Loucy (cell line): Measurements from ENCODE around the gene NXPH1.

Source experiments
- H2AFZ ChIP-seq: fragments of 200-600 bp; sonication (generic); 2 replicates; pipeline ENCODE4 v1.6.0; 2016; ENCODE audit warnings: antibody characterized with exemption, mild to moderate bottlenecking, low read length, moderate library complexity
- H3F3A ChIP-seq: fragments of 200-600 bp; 2 replicates; pipeline ENCODE4 v1.6.0; 2016; ENCODE audit warnings: antibody characterized with exemption, low read depth, mild to moderate bottlenecking
- H3K27me3 ChIP-seq: fragments of 200-600 bp; sonication (generic); 2 replicates; pipeline ENCODE4 v1.6.1; 2014; ENCODE audit warnings: low read length, mild to moderate bottlenecking; ENCODE audit not compliant: insufficient read depth, poor library complexity, severe bottlenecking
- H3K36me3 ChIP-seq: fragments of 200-600 bp; sonication (generic); 2 replicates; pipeline ENCODE4 v1.6.1; 2016; ENCODE audit warnings: low read length; ENCODE audit not compliant: insufficient read depth
- H3K4me1 ChIP-seq: fragments of 200-600 bp; sonication (generic); 2 replicates; pipeline ENCODE4 v1.5.1; 2014; ENCODE audit warnings: low read length, mild to moderate bottlenecking; ENCODE audit not compliant: insufficient read depth, poor library complexity, severe bottlenecking
- H3K4me2 ChIP-seq: fragments of 200-600 bp; sonication (generic); 2 replicates; pipeline ENCODE4 v1.6.0; 2014; ENCODE audit warnings: antibody characterized with exemption, low read length, low read depth, mild to moderate bottlenecking; ENCODE audit not compliant: poor library complexity, severe bottlenecking
- H3K4me3 ChIP-seq: fragments of 200-600 bp; sonication (generic); 2 replicates; pipeline ENCODE4 v1.5.1; 2014; ENCODE audit warnings: low read length, mild to moderate bottlenecking, mixed read lengths; ENCODE audit not compliant: poor library complexity, severe bottlenecking
- H3K79me2 ChIP-seq: fragments of 200-600 bp; sonication (generic); 2 replicates; pipeline ENCODE4 v1.6.1; 2014; ENCODE audit warnings: low read length; ENCODE audit not compliant: insufficient read depth
- H3K9ac ChIP-seq: fragments of 200-600 bp; sonication (generic); 2 replicates; pipeline ENCODE4 v1.6.0; 2014; ENCODE audit warnings: mild to moderate bottlenecking, low read depth, low read length, moderate library complexity; ENCODE audit not compliant: poor library complexity, severe bottlenecking
- H3K9me2 ChIP-seq: fragments of 200-600 bp; sonication (generic); replicated peaks from 2 replicates; pipeline ENCODE4 v1.6.1; 2016; ENCODE audit warnings: low read depth, low read length, mixed read lengths
- H3K9me3 ChIP-seq: fragments of 200-600 bp; sonication (generic); 2 replicates; pipeline ENCODE4 v1.6.1; 2014; ENCODE audit warnings: mild to moderate bottlenecking, antibody characterized with exemption, low read length, low read depth; ENCODE audit not compliant: insufficient read depth
- H4K20me1 ChIP-seq: fragments of 200-600 bp; sonication (generic); 2 replicates; pipeline ENCODE4 v1.6.0; 2014; ENCODE audit warnings: antibody characterized with exemption, low read length, mild to moderate bottlenecking; ENCODE audit not compliant: insufficient read depth, poor library complexity, severe bottlenecking
- EZH2phosphoT487 ChIP-seq: fragments of 200-600 bp; IDR thresholded peaks from 2 replicates; pipeline ENCODE4 v1.6.1; 2018; ENCODE audit warnings: antibody characterized with exemption, mild to moderate bottlenecking, moderate library complexity, borderline replicate concordance
- TF ChIP-seq, protein P1 (sequence below): fragments of 200-600 bp; sonication (generic); conservative IDR thresholded peaks from 2 replicates; pipeline ENCODE4 v1.5.1; 2014; ENCODE audit warnings: mild to moderate bottlenecking, antibody characterized with exemption, low read length

Gene NXPH1

DNA sequence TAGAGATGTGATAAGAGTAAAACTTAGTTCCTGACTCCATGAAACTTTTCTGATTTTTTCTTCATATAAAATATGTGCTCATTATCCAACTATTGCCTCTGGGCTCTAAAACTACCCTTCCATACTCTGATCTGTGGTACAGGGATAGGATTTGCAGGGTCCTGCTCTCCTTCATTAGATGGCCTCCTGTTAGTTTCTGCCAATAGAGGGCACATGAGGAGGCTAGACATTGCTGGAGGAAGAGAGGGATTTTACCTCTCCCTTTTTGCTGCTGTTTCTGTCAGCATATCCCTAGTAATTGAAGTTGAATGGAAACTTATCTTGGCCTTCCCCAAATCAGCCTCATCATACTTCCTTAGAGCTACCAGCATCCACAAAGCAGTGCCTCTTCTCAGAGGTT lies 269.4 kb downstream of the NXPH1 start:
- no peaks in the 10 kb centered on the region for H3K36me3 ChIP-seq
- no peaks in the 10 kb centered on the region for H3K79me2 ChIP-seq
- H2AFZ ChIP-seq: no peak overlapping the region
- TF ChIP-seq, protein P1, sequence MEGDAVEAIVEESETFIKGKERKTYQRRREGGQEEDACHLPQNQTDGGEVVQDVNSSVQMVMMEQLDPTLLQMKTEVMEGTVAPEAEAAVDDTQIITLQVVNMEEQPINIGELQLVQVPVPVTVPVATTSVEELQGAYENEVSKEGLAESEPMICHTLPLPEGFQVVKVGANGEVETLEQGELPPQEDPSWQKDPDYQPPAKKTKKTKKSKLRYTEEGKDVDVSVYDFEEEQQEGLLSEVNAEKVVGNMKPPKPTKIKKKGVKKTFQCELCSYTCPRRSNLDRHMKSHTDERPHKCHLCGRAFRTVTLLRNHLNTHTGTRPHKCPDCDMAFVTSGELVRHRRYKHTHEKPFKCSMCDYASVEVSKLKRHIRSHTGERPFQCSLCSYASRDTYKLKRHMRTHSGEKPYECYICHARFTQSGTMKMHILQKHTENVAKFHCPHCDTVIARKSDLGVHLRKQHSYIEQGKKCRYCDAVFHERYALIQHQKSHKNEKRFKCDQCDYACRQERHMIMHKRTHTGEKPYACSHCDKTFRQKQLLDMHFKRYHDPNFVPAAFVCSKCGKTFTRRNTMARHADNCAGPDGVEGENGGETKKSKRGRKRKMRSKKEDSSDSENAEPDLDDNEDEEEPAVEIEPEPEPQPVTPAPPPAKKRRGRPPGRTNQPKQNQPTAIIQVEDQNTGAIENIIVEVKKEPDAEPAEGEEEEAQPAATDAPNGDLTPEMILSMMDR: peak; percentile 35
- TF ChIP-seq EZH2phosphoT487: no peak
- no peak overlapping the region for H3K4me2 ChIP-seq
- no peaks in the 10 kb centered on the region for H3K4me1 ChIP-seq
- H4K20me1 ChIP-seq: no peaks in the 10 kb centered on the region
- no peaks in the 10 kb centered on the region for H3K27me3 ChIP-seq
- no peaks in the 10 kb centered on the region for H3F3A ChIP-seq
- H3K9me3 ChIP-seq: no peaks in the 10 kb centered on the region
- no peaks in the 10 kb centered on the region for H3K9me2 ChIP-seq
- no peak overlapping the region for H3K4me3 ChIP-seq
- H3K9ac ChIP-seq: no peak overlapping the region

DNA sequence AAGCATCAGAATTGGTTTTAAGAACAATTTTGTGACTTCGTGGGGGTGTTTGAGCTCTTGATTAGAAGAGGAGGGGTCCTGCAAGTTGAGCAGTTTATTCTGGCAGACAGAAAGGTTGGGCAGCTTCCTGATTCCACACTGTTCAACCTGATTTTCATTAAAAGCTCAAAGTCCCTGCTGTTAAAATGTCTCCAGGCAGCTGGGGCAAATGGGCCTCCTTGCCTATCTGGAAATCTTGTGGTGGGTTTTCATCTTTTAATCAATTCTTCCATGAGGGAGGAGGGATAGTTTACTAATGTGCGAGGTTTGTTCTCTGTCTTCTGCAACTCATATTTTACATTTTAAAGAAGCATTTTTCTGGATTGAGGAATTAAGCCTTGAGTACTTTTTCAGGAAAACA lies 276.7 kb downstream of the NXPH1 start:
- no peak overlapping the region for H3K9ac ChIP-seq

DNA sequence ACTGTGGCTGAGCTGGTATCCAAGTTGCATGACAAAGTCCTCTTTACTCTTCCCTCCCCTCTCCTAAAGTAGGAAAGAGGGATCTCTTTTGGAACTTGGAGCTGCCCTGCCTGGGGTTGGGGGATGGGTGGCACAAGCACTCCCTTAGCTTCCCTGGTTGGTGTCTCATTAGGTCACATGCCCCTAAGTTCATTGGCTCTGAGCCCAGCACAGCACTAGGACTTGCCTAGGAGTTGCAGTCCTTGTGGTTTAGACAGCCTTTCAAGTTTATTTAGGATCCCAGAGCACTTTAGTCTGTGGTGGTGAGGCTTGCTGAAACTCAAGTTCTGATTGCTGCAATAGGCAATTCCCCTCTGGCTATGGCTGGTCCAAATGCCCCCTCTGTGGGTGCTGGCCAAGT lies 281.4 kb downstream of the NXPH1 start:
- TF ChIP-seq, protein P1: no peak
- no peak for TF ChIP-seq EZH2phosphoT487
- no peak overlapping the region for H3K4me2 ChIP-seq
- no peaks in the 10 kb centered on the region for H3F3A ChIP-seq
- no peaks in the 10 kb centered on the region for H3K9me3 ChIP-seq
- H3K4me3 ChIP-seq: no peak overlapping the region
- no peaks in the 10 kb centered on the region for H3K79me2 ChIP-seq
- H3K9me2 ChIP-seq: no peaks in the 10 kb centered on the region
- no peaks in the 10 kb centered on the region for H3K36me3 ChIP-seq
- no peak overlapping the region for H2AFZ ChIP-seq
- H3K9ac ChIP-seq: no peak overlapping the region
- no peaks in the 10 kb centered on the region for H3K27me3 ChIP-seq
- no peaks in the 10 kb centered on the region for H4K20me1 ChIP-seq
- H3K4me1 ChIP-seq: no peaks in the 10 kb centered on the region

More for the DNA sequence above, 276.7 kb downstream of the NXPH1 start:
- Histone ChIP-seq H3K9me2 (no peaks in the 10 kb centered on the region), H3K4me3 (no peak overlapping the region), H3K79me2 (no peaks in the 10 kb centered on the region), H2AFZ (no peak overlapping the region), H3K4me1 (no peaks in the 10 kb centered on the region), H3K27me3 (no peaks in the 10 kb centered on the region), H4K20me1 (no peaks in the 10 kb centered on the region), H3K36me3 (no peaks in the 10 kb centered on the region), H3K4me2 (no peak overlapping the region), H3F3A (no peaks in the 10 kb centered on the region), H3K9me3 (no peaks in the 10 kb centered on the region)
- TF ChIP-seq EZH2phosphoT487: no peak
- TF ChIP-seq, protein P1: no peak
